Keratinocyte (primary cell): Measurements from ENCODE around the gene TAS1R3. TPM values are rescaled to one million over a fixed set of nuclear protein-coding genes. Genes with fewer than 3 reads are reported as not detected.

ENCODE experiments used
- DNase-seq: peaks from one replicate; pipeline ENCODE4 v3.0.0-alpha.2; 2011; ENCODE audit warnings: low read depth, missing footprints, low spot score
- FAIRE-seq: peaks from 2 replicates; lab custom pipeline; 2011; peaks lifted over from hg19 to GRCh38; lab: Jason Lieb, UNC
- H2AFZ ChIP-seq: 2 replicates; pipeline ENCODE4 v1.6.0; 2012; ENCODE audit warnings: low read length, control low read depth, inconsistent platforms; ENCODE audit not compliant: control insufficient read depth
- H3K27ac ChIP-seq: 2 replicates; pipeline ENCODE4 v1.5.1; 2011; ENCODE audit warnings: low read length; ENCODE audit not compliant: control insufficient read depth, insufficient read depth
- H3K27me3 ChIP-seq: 3 replicates; pipeline ENCODE4 v1.6.0; 2011; ENCODE audit warnings: low read length; ENCODE audit not compliant: control insufficient read depth, insufficient read depth; ENCODE audit errors: extremely low read depth
- H3K36me3 ChIP-seq, 2 experiments: 2 replicates in 1 of 2; 3 replicates in 1 of 2; pipeline ENCODE4 v1.5.1; 2011; ENCODE audit warnings: low read length in 2 of 2, mild to moderate bottlenecking in 1 of 2; ENCODE audit not compliant: control insufficient read depth in 2 of 2, insufficient read depth in 2 of 2; ENCODE audit errors: extremely low read depth in 1 of 2
- H3K4me1 ChIP-seq: 3 replicates; pipeline ENCODE4 v1.5.1; 2011; ENCODE audit warnings: low read length; ENCODE audit not compliant: control insufficient read depth, insufficient read depth; ENCODE audit errors: extremely low read depth
- H3K4me2 ChIP-seq: 3 replicates; pipeline ENCODE4 v1.6.0; 2011; ENCODE audit warnings: low read depth, low read length; ENCODE audit not compliant: control insufficient read depth, insufficient read depth; ENCODE audit errors: extremely low read depth
- H3K4me3 ChIP-seq, 3 experiments: fragments of 200-600 bp in 1 of 3; sonication (generic) in 1 of 3; 2 replicates in 2 of 3; 3 replicates in 1 of 3; pipeline ENCODE4 v1.5.1; 2011 to 2016; ENCODE audit warnings: low read length in 3 of 3, mild to moderate bottlenecking in 3 of 3, control low read depth in 2 of 3, inconsistent platforms in 1 of 3, low read depth in 1 of 3, mixed read lengths in 1 of 3, mixed run types in 1 of 3, moderate library complexity in 1 of 3; ENCODE audit not compliant: control insufficient read depth in 2 of 3, insufficient read depth in 2 of 3; ENCODE audit errors: extremely low read depth in 1 of 3
- H3K79me2 ChIP-seq: 2 replicates; pipeline ENCODE4 v1.6.0; 2012; ENCODE audit warnings: low read length; ENCODE audit not compliant: control insufficient read depth, insufficient read depth
- H3K9ac ChIP-seq: 3 replicates; pipeline ENCODE4 v1.6.0; 2011; ENCODE audit warnings: low read length; ENCODE audit not compliant: control insufficient read depth, insufficient read depth; ENCODE audit errors: extremely low read depth
- H3K9me1 ChIP-seq: 3 replicates; pipeline ENCODE4 v1.6.0; 2011; ENCODE audit warnings: low read length; ENCODE audit not compliant: control insufficient read depth, insufficient read depth; ENCODE audit errors: extremely low read depth
- H3K9me3 ChIP-seq: 2 replicates; pipeline ENCODE4 v1.5.1; 2012; ENCODE audit warnings: low read depth, low read length; ENCODE audit not compliant: control insufficient read depth
- H4K20me1 ChIP-seq: 3 replicates; pipeline ENCODE4 v1.6.0; 2011; ENCODE audit warnings: low read length; ENCODE audit not compliant: control insufficient read depth, insufficient read depth; ENCODE audit errors: extremely low read depth
- CTCF ChIP-seq, 3 experiments: IDR thresholded peaks in 1 of 3; conservative IDR thresholded peaks in 1 of 3; optimal IDR thresholded peaks in 1 of 3; 2 replicates in 2 of 3; 3 replicates in 1 of 3; pipeline versions ENCODE3 to v1.5.1; 2011; ENCODE audit warnings: low read length in 3 of 3, mild to moderate bottlenecking in 3 of 3, moderate library complexity in 2 of 3, control low read depth in 1 of 3, inconsistent platforms in 1 of 3; ENCODE audit not compliant: insufficient read depth in 2 of 3; ENCODE audit errors: extremely low read depth in 1 of 3
- EZH2 ChIP-seq: IDR thresholded peaks from one replicate; pipeline ENCODE4 v1.6.1; 2012; ENCODE audit warnings: inconsistent platforms, mild to moderate bottlenecking, low read length, moderate library complexity
- dilution Hi-C: fragments of 300-500 bp; cut with MboI; formaldehyde crosslinking; loops from one replicate; pipeline ENCODE4 v1.7.0; 2020; ENCODE audit warnings: low sequenced_read_pairs; ENCODE audit not compliant: extremely low pct_ligation_motif_present
- polyA plus RNA-seq, 5 experiments: library from polyadenylated mRNA; depleted of rRNA in 3 of 5; stranded (reverse) in 3 of 5; stranded (forward) in 1 of 5; unstranded in 1 of 5; fragments of >200 nt; gene quantifications; 1 replicate in 1 of 5; 2 replicates in 3 of 5; 3 replicates in 1 of 5; pipeline versions ENCODE4 v1.2.1 to v1.2.3, GENCODE V29; 2011 to 2012; ENCODE audit warnings: missing spikeins in 2 of 5, low read depth in 1 of 5, low replicate concordance in 1 of 5

The TAS1R3 gene
- polyA plus RNA-seq, 1 donor (not counting 4 experiments of a cell fraction or from before 2014, with no cell fraction given) = 0.04 TPM

GRCh38 chr1:1341549-1342021, 10.5 kb downstream of the TAS1R3 start:
- Histone ChIP-seq H4K20me1 (peaks cover 15% of the 10 kb centered on the region), H3K4me1 (peaks cover 29% of the 10 kb centered on the region), H3K9me3 (no peaks in the 10 kb centered on the region), H3K79me2 (peaks cover 60% of the 10 kb centered on the region), H3K36me3 (peaks cover 13 to 24% of the 10 kb centered on the region in 2 experiments), H3K4me2 (no peak overlapping the region), H3K9ac (no peak overlapping the region), H3K9me1 (no peaks in the 10 kb centered on the region), H3K4me3 (no peak overlapping the region), H3K27me3 (no peaks in the 10 kb centered on the region), H3K27ac (no peak overlapping the region), H2AFZ (no peak overlapping the region)
- TF ChIP-seq CTCF (optimal IDR thresholded peaks at IDR 0.05 in 1 of 3, IDR thresholded peaks at IDR 0.05 in 1 of 3, conservative IDR thresholded peaks at IDR 0.05 in 1 of 3; ENCODE audit: extremely low read depth in 1 of 3, insufficient read depth in 2 of 3, low read length in 3 of 3) (no peak), EZH2 (no peak)
- dilution Hi-C loops = no loop called here
- FAIRE-seq = no peak
- no peak for DNase-seq

- dilution Hi-C loops = no loop called here
- no peak overlapping the region for H2AFZ ChIP-seq
- H3K4me2 ChIP-seq = no peak overlapping the region
- no peaks in the 10 kb centered on the region for H3K9me1 ChIP-seq
- peaks cover 35% of the 10 kb centered on the region for H3K4me1 ChIP-seq
- H3K36me3 ChIP-seq = peaks cover 13 to 24% of the 10 kb centered on the region in 2 experiments
- no peak overlapping the region for H3K9ac ChIP-seq
- no peak for FAIRE-seq
- no peak for TF ChIP-seq CTCF (optimal IDR thresholded peaks at IDR 0.05 in 1 of 3, IDR thresholded peaks at IDR 0.05 in 1 of 3, conservative IDR thresholded peaks at IDR 0.05 in 1 of 3; ENCODE audit: extremely low read depth in 1 of 3, insufficient read depth in 2 of 3, low read length in 3 of 3)
- no peak for TF ChIP-seq EZH2
- no peak for DNase-seq
- peaks cover 65% of the 10 kb centered on the region for H3K79me2 ChIP-seq
- H3K27me3 ChIP-seq = no peaks in the 10 kb centered on the region
- no peak overlapping the region for H3K4me3 ChIP-seq
- peaks cover 15% of the 10 kb centered on the region for H4K20me1 ChIP-seq
- no peak overlapping the region for H3K27ac ChIP-seq
- H3K9me3 ChIP-seq = no peaks in the 10 kb centered on the region
Observed at GRCh38 chr1:1342061-1342562, 11.0 kb downstream of the TAS1R3 start.
